CD14-positive monocyte (primary cell): Measurements from ENCODE around the gene ISG20. TPM values are rescaled to one million over a fixed set of nuclear protein-coding genes. Genes with fewer than 3 reads are reported as not detected.
A peak's percentile ranks its signal among the peaks of the same experiment; 100 is the strongest.

Experiments
- DNase-seq, 3 donors: peaks; one replicate each; pipeline ENCODE4 v3.0.0-alpha.2; 2011 to 2022
- H2AFZ ChIP-seq: 2 replicates; pipeline ENCODE4 v1.6.0; 2012; ENCODE audit warnings: mild to moderate bottlenecking, low read depth, low read length, inconsistent platforms; ENCODE audit not compliant: insufficient read depth, poor library complexity, severe bottlenecking
- H3K27ac ChIP-seq, 2 donors: 1 replicate in 1 of 2; 2 replicates in 1 of 2; pipeline ENCODE4 v1.5.1; 2012 to 2013; ENCODE audit warnings: low read length in 2 of 2, control low read depth in 1 of 2, inconsistent platforms in 1 of 2, low read depth in 1 of 2, mild to moderate bottlenecking in 1 of 2
- H3K27me3 ChIP-seq, 2 donors: one replicate each; pipeline versions ENCODE4 v1.6.0 to v1.6.1; 2011 to 2013; ENCODE audit warnings: low read length in 2 of 2; ENCODE audit not compliant: control insufficient read depth in 2 of 2, insufficient read depth in 2 of 2
- H3K36me3 ChIP-seq, 2 donors: replicated peaks in 1 of 2; 1 replicate in 1 of 2; 2 replicates in 1 of 2; pipeline versions ENCODE4 v1.5.1 to v1.6.1; 2012 to 2013; ENCODE audit warnings: low read length in 2 of 2, control low read depth in 1 of 2, inconsistent platforms in 1 of 2, mild to moderate bottlenecking in 1 of 2; ENCODE audit not compliant: insufficient read depth in 2 of 2, control insufficient read depth in 1 of 2
- H3K4me1 ChIP-seq, 2 donors: 1 replicate in 1 of 2; 2 replicates in 1 of 2; pipeline versions ENCODE4 v1.5.1 to v1.6.1; 2012 to 2013; ENCODE audit warnings: low read length in 2 of 2, control low read depth in 1 of 2, inconsistent platforms in 1 of 2, mild to moderate bottlenecking in 1 of 2, moderate library complexity in 1 of 2; ENCODE audit not compliant: insufficient read depth in 2 of 2, control insufficient read depth in 1 of 2
- H3K4me2 ChIP-seq: replicated peaks from 2 replicates; pipeline ENCODE3; 2012; ENCODE audit warnings: low read length, moderate library complexity, mild to moderate bottlenecking; ENCODE audit not compliant: poor library complexity, severe bottlenecking; ENCODE audit errors: extremely low read depth
- H3K4me3 ChIP-seq, 3 experiments: fragments of 200-600 bp in 1 of 3; sonication (generic) in 1 of 3; replicated peaks in 1 of 3; 1 replicate in 2 of 3; 2 replicates in 1 of 3; pipeline ENCODE4 v1.5.1; 2011 to 2013; ENCODE audit warnings: low read length in 3 of 3, mild to moderate bottlenecking in 3 of 3, control low read depth in 2 of 3, low read depth in 2 of 3, inconsistent platforms in 1 of 3, moderate library complexity in 1 of 3
- H3K79me2 ChIP-seq: 2 replicates; pipeline ENCODE4 v1.6.0; 2012; ENCODE audit warnings: mild to moderate bottlenecking, control low read depth, inconsistent platforms, low read length, moderate library complexity; ENCODE audit not compliant: insufficient read depth
- H3K9ac ChIP-seq: 2 replicates; pipeline ENCODE4 v1.6.0; 2017; ENCODE audit warnings: low read length, mild to moderate bottlenecking; ENCODE audit not compliant: insufficient read depth, poor library complexity, severe bottlenecking
- H3K9me3 ChIP-seq, 2 donors: replicated peaks in 1 of 2; 1 replicate in 1 of 2; 2 replicates in 1 of 2; pipeline versions ENCODE4 v1.5.1 to v1.6.1; 2012 to 2013; ENCODE audit warnings: low read length in 2 of 2, control low read depth in 1 of 2; ENCODE audit not compliant: control insufficient read depth in 1 of 2, insufficient read depth in 1 of 2
- H4K20me1 ChIP-seq: 2 replicates; pipeline ENCODE4 v1.6.0; 2012; ENCODE audit warnings: mild to moderate bottlenecking, low read length, control low read depth, moderate library complexity; ENCODE audit not compliant: insufficient read depth
- H3K27ac Mint-ChIP-seq, 7 donors: one replicate each; pipeline ENCODE4 v1.8.0; 2020; ENCODE audit warnings: mild to moderate bottlenecking in 7 of 7, mixed read lengths in 7 of 7, moderate library complexity in 6 of 7, inconsistent platforms in 2 of 7
- H3K27me3 Mint-ChIP-seq, 3 donors: one replicate each; pipeline ENCODE4 v1.8.0; 2021 to 2022; ENCODE audit warnings: low read depth in 3 of 3, mild to moderate bottlenecking in 3 of 3, mixed read lengths in 3 of 3, moderate library complexity in 3 of 3, inconsistent platforms in 1 of 3
- H3K36me3 Mint-ChIP-seq, 2 donors: one replicate each; pipeline ENCODE4 v1.8.0; 2020; ENCODE audit warnings: mixed read lengths in 2 of 2, inconsistent platforms in 1 of 2, mild to moderate bottlenecking in 1 of 2
- H3K4me1 Mint-ChIP-seq: one replicate; pipeline ENCODE4 v1.8.0; 2020; ENCODE audit warnings: mild to moderate bottlenecking, mixed read lengths
- H3K4me3 Mint-ChIP-seq, 2 donors: one replicate each; pipeline ENCODE4 v1.8.0; 2020; ENCODE audit warnings: mild to moderate bottlenecking in 2 of 2, mixed read lengths in 2 of 2, moderate library complexity in 1 of 2
- H3K9me3 Mint-ChIP-seq, 7 donors: one replicate each; pipeline ENCODE4 v1.8.0; 2020 to 2022; ENCODE audit warnings: mixed read lengths in 7 of 7, mild to moderate bottlenecking in 6 of 7, moderate library complexity in 6 of 7, inconsistent platforms in 2 of 7
- CTCF ChIP-seq: fragments of 200-600 bp; IDR thresholded peaks from one replicate; pipeline ENCODE4 v1.8.0; 2022; ENCODE audit warnings: antibody characterized with exemption, mild to moderate bottlenecking
- WGBS: methylation state at CpG from one replicate; pipeline ENCODE4 v1.1.5; 2013; ENCODE audit warnings: missing lambda C conversion rate; ENCODE audit not compliant: insufficient coverage; 5-methylcytosine and 5-hydroxymethylcytosine counted together
- intact Hi-C, 2 donors: fragments of 100-400 bp; cut with micrococcal nuclease; formaldehyde crosslinking; loops; one replicate each; pipeline versions ENCODE4 v1.15.0 to v1.15.1; 2023
- polyA plus RNA-seq, 3 donors: library from polyadenylated mRNA; depleted of rRNA in 1 of 3; unstranded in 2 of 3; stranded (reverse) in 1 of 3; fragments of 300-500 nt in 2 of 3; fragments of >200 nt in 1 of 3; fragmentation: Illumina TruSeq in 2 of 3; gene quantifications; 1 replicate in 2 of 3; 2 replicates in 1 of 3; pipeline ENCODE4 v1.2.3, GENCODE V29; 2012 to 2021

ISG20 gene
- polyA plus RNA-seq, 3 donors: 15.6 to 29.3 (median 25.1) TPM

DNA sequence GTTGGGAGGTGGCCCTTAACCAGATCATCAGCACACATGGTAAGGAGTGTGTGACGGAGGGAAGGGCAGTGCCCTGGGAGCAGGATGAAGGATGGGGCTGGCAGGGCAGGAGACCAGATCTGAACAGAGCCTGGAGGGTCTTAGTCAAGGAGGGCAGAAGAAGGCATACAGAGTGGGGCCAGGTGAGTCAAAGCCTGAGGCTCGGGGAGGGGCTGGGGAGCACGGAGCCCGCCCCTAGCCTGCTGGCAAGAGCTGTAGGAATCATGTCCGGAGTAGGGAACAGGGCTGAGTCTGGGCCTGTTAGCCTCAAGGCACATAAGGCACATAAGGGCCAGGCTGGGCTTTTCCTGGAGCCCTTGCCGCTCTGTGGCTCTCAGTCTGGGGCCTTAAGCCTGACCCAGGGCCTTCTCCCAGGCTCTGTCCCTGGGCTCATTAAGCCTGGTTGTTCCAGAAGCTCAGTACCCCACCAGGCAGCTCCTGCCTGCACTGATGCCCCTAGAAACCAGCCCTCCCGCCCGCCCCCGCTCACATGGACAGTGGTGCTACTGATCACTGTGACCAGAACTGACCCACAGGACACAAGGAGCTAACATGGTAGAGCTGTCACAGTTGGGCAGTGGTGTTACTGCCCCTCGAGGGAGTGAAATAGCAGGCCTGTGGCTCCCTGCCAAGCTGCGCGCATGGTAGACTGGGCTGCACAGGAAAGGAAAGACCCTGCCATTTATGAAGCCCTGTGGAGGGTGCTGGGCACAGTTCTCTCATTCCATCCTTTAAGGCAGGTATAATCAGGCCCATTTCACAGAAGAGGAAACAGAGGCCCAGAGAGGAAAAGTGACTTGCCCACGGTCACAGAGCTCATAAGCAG, 14.6 kb downstream of the ISG20 start:
- Histone ChIP-seq H3K9ac (no peak overlapping the region), H4K20me1 (no peaks in the 10 kb centered on the region), H3K36me3 (no peaks in the 10 kb centered on the region), H3K9me3 (no peaks in the 10 kb centered on the region), H3K27ac (no peak overlapping the region), H2AFZ (no peak overlapping the region), H3K79me2 (no peaks in the 10 kb centered on the region), H3K4me2 (no peak overlapping the region), H3K27me3 (no peaks in the 10 kb centered on the region), H3K4me3 (no peak overlapping the region), H3K4me1 (no peaks in the 10 kb centered on the region)
- peaks cover 0 to 2% (median 2%) of the 10 kb centered on the region in 3 donors for H3K27me3 Mint-ChIP-seq
- intact Hi-C loops: loop anchor here in 1 of 2 donors (5.0 kb wide), 1 partner anchor 41 kb away; no protein-coding TSS in a partner anchor
- peak overlapping the region in 1 of 7 donors; percentile 25 for H3K27ac Mint-ChIP-seq
- peaks cover 5% of the 10 kb centered on the region for H3K4me1 Mint-ChIP-seq
- DNase-seq: no peak
- H3K36me3 Mint-ChIP-seq: peaks cover 0 to 2% of the 10 kb centered on the region in 2 donors
- H3K9me3 Mint-ChIP-seq: peaks cover 0 to 2% (median 0%) of the 10 kb centered on the region in 7 donors
- TF ChIP-seq CTCF: no peak
- H3K4me3 Mint-ChIP-seq: no peak overlapping the region
- WGBS: 92% methylated on average over 10 of the region's 13 CpGs

DNA sequence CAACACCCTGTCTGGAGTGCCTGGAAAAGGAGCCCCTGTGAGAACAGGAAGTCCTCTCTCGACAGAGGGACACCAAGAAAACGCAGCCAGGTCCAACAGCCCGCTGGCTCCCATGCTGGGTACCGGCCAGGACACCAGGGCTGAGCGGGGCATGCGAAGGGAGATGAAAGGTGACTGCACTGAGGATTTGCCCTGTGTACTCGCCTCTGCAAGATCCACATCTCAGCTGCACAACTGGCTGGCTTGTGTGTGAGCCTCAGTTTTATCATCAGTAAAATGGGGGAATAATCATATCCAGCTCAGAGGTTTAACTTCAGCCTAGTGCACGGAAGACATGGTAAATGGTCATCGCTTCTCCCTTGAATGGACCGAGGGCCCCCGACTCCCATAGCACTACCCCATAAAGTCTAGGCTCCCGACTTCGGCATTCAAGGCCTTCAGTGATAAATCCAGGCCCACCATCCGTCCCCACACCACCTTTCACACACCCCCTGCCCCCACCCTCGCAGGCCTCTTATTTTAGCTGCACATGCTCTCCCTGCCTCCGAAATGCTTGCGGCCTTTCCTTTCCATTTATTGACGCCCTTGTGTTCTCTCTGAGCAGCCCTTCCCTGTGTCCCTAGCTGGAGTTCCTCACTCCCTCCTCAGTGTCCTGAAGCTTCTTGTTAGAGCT, 15.8 kb downstream of the ISG20 start:
- H3K4me2 ChIP-seq: no peak overlapping the region
- no peaks in the 10 kb centered on the region for H3K36me3 ChIP-seq
- H3K27me3 ChIP-seq: no peaks in the 10 kb centered on the region
- intact Hi-C loops: loop anchor here in 1 of 2 donors (5.0 kb wide), 1 partner anchor 42 kb away; no protein-coding TSS in a partner anchor
- Mint-ChIP-seq H3K4me1 (peaks cover 4% of the 10 kb centered on the region), H3K36me3 (peaks cover 0 to 2% of the 10 kb centered on the region in 2 donors), H3K27me3 (peaks cover 2 to 3% (median 2%) of the 10 kb centered on the region in 3 donors), H3K27ac (no peak overlapping the region), H3K9me3 (no peaks in the 10 kb centered on the region), H3K4me3 (no peak overlapping the region)
- 92% methylated on average over 17 of the region's 18 CpGs for WGBS
- no peak overlapping the region for H2AFZ ChIP-seq
- no peak for TF ChIP-seq CTCF
- no peaks in the 10 kb centered on the region for H3K79me2 ChIP-seq
- no peak overlapping the region for H3K27ac ChIP-seq
- H3K4me3 ChIP-seq: no peak overlapping the region
- H4K20me1 ChIP-seq: no peaks in the 10 kb centered on the region
- H3K4me1 ChIP-seq: no peaks in the 10 kb centered on the region
- no peaks in the 10 kb centered on the region for H3K9me3 ChIP-seq
- H3K9ac ChIP-seq: no peak overlapping the region
- no peak for DNase-seq
